Amniotic epithelial cell (primary cell): ENCODE measurements around the gene PCBP3.
"Not testable (repeated sequence)": the region's sequence is repeated elsewhere in the genome, so short reads cannot be mapped to it uniquely, and the experiment has no call there.

Experiments
- DNase-seq: peaks from one replicate; pipeline ENCODE4 v3.0.0-alpha.2; 2010; ENCODE audit warnings: low read depth

PCBP3 gene

GRCh38 chr21:45948576-45949141, 305.1 kb downstream of the PCBP3 start:
- DNase-seq = no peak

GRCh38 chr21:45949928-45950739, 306.6 kb downstream of the PCBP3 start:
- DNase-seq = no peak

- peak; percentile 43 for DNase-seq
These were observed 307.4 kb downstream of the PCBP3 start for GRCh38 chr21:45950740-45951515.

GRCh38 chr21:45951676-45952075, 308.2 kb downstream of the PCBP3 start:
- no peak for DNase-seq

- DNase-seq = not testable (repeated sequence)
These were observed 309.0 kb downstream of the PCBP3 start for GRCh38 chr21:45952527-45952926.

GRCh38 chr21:45952974-45953373, 309.4 kb downstream of the PCBP3 start:
- no peak for DNase-seq

GRCh38 chr21:45954261-45954660, 310.7 kb downstream of the PCBP3 start:
- DNase-seq = peak; percentile 51

GRCh38 chr21:45954921-45955320, 311.4 kb downstream of the PCBP3 start:
- no peak for DNase-seq

- DNase-seq = no peak
These were observed 314.0 kb downstream of the PCBP3 start for GRCh38 chr21:45957551-45957950.

- DNase-seq = no peak
These were observed 314.6 kb downstream of the PCBP3 start for GRCh38 chr21:45957981-45958600.

GRCh38 chr21:45959182-45959581, 315.7 kb downstream of the PCBP3 start:
- no peak for DNase-seq

- no peak for DNase-seq
These were observed 316.4 kb downstream of the PCBP3 start for GRCh38 chr21:45959779-45960390.

- DNase-seq = not testable (repeated sequence)
These were observed 317.9 kb downstream of the PCBP3 start for GRCh38 chr21:45961408-45961807.

GRCh38 chr21:45962531-45963231, 319.2 kb downstream of the PCBP3 start:
- DNase-seq = no peak

GRCh38 chr21:45963232-45963570, 319.7 kb downstream of the PCBP3 start:
- no peak for DNase-seq

GRCh38 chr21:45964649-45965048, 321.1 kb downstream of the PCBP3 start:
- DNase-seq = no peak

GRCh38 chr21:45965084-45965809, 321.7 kb downstream of the PCBP3 start:
- no peak for DNase-seq

- DNase-seq = no peak
These were observed 323.4 kb downstream of the PCBP3 start for GRCh38 chr21:45966791-45967394.

- DNase-seq = no peak
These were observed 326.6 kb downstream of the PCBP3 start for GRCh38 chr21:45969921-45970673.
